ENCODE data around the gene RHBDF2. TPM values are rescaled to one million over a fixed set of nuclear protein-coding genes. Genes with fewer than 3 reads are reported as not detected.

The RHBDF2 gene
- total and polyA plus RNA-seq, 2 experiments from 2014 or later, result 8.7 to 18.7 TPM

- Histone ChIP-seq H3K4me1 (ENCODE audit: low read depth) (peaks cover 38% of the 10 kb centered on the region), H3K9me3 (ENCODE audit: low read depth) (no peaks in the 10 kb centered on the region), H3K27me3 (peaks cover 4% of the 10 kb centered on the region), H3K36me3 (no peaks in the 10 kb centered on the region), H3K4me3 (no peak overlapping the region), H3K27ac (peak overlapping the region; percentile 49)
- peak in 1 of 2 donors; percentile 59 for DNase-seq (ENCODE audit: low read depth in 1 of 2, low spot score in 1 of 2)
- TF ChIP-seq CTCF (IDR thresholded peaks at IDR 0.05; ENCODE audit: low read depth, low read length), result no peak
These were observed 42.8 kb upstream of the RHBDF2 start for GRCh38 chr17:76543826-76544545.

GRCh38 chr17:76543482-76543825 lies 42.2 kb upstream of the RHBDF2 start:
- no peaks in the 10 kb centered on the region for H3K9me3 ChIP-seq (ENCODE audit: low read depth)
- peak overlapping the region; percentile 49 for H3K27ac ChIP-seq
- H3K27me3 ChIP-seq, result peaks cover 10% of the 10 kb centered on the region
- DNase-seq (ENCODE audit: low read depth in 1 of 2, low spot score in 1 of 2), result no peak
- H3K4me1 ChIP-seq (ENCODE audit: low read depth), result peaks cover 38% of the 10 kb centered on the region
- TF ChIP-seq CTCF (IDR thresholded peaks at IDR 0.05; ENCODE audit: low read depth, low read length), result no peak
- H3K36me3 ChIP-seq, result no peaks in the 10 kb centered on the region
- H3K4me3 ChIP-seq, result no peak overlapping the region

GRCh38 chr17:76542984-76543383 lies 41.8 kb upstream of the RHBDF2 start:
- Histone ChIP-seq H3K36me3 (no peaks in the 10 kb centered on the region), H3K4me3 (no peak overlapping the region), H3K9me3 (ENCODE audit: low read depth) (no peaks in the 10 kb centered on the region), H3K4me1 (ENCODE audit: low read depth) (peaks cover 38% of the 10 kb centered on the region), H3K27me3 (peaks cover 14% of the 10 kb centered on the region), H3K27ac (no peak overlapping the region)
- TF ChIP-seq CTCF (IDR thresholded peaks at IDR 0.05; ENCODE audit: low read depth, low read length), result no peak
- DNase-seq (ENCODE audit: low read depth in 1 of 2, low spot score in 1 of 2), result no peak

GRCh38 chr17:76542566-76542971 lies 41.3 kb upstream of the RHBDF2 start:
- no peaks in the 10 kb centered on the region for H3K9me3 ChIP-seq (ENCODE audit: low read depth)
- no peak overlapping the region for H3K4me3 ChIP-seq
- peaks cover 38% of the 10 kb centered on the region for H3K4me1 ChIP-seq (ENCODE audit: low read depth)
- H3K27me3 ChIP-seq, result peaks cover 19% of the 10 kb centered on the region
- TF ChIP-seq CTCF (IDR thresholded peaks at IDR 0.05; ENCODE audit: low read depth, low read length), result no peak
- no peak overlapping the region for H3K27ac ChIP-seq
- no peaks in the 10 kb centered on the region for H3K36me3 ChIP-seq
- no peak for DNase-seq (ENCODE audit: low read depth in 1 of 2, low spot score in 1 of 2)

GRCh38 chr17:76541739-76542454 lies 40.7 kb upstream of the RHBDF2 start:
- Histone ChIP-seq H3K4me1 (ENCODE audit: low read depth) (peaks cover 34% of the 10 kb centered on the region), H3K27me3 (peaks cover 24% of the 10 kb centered on the region)

More at GRCh38 chr17:76541739-76542454, 40.7 kb upstream of the RHBDF2 start:
- no peak overlapping the region for H3K27ac ChIP-seq
- no peaks in the 10 kb centered on the region for H3K36me3 ChIP-seq
- no peak overlapping the region for H3K4me3 ChIP-seq
- H3K9me3 ChIP-seq (ENCODE audit: low read depth), result no peaks in the 10 kb centered on the region
- DNase-seq (ENCODE audit: low read depth in 1 of 2, low spot score in 1 of 2), result no peak
- TF ChIP-seq CTCF (IDR thresholded peaks at IDR 0.05; ENCODE audit: low read depth, low read length), result no peak

Data from cardiac muscle cell (in vitro differentiated cells and primary cell).